Skeletal muscle satellite cell (primary cell): Measurements from ENCODE around the gene L1CAM.

Source experiments
- H3K27me3 ChIP-seq: 2 replicates; pipeline ENCODE4 v1.7.0; 2013; ENCODE audit warnings: low read length; ENCODE audit not compliant: control insufficient read depth, insufficient read depth
- H3K36me3 ChIP-seq: 2 replicates; pipeline ENCODE4 v1.7.0; 2013; ENCODE audit warnings: mild to moderate bottlenecking, control low read depth, low read length; ENCODE audit not compliant: insufficient read depth
- H3K4me1 ChIP-seq: 2 replicates; pipeline ENCODE4 v1.7.0; 2013; ENCODE audit warnings: low read length; ENCODE audit not compliant: control insufficient read depth, insufficient read depth
- H3K4me2 ChIP-seq: 2 replicates; pipeline ENCODE4 v1.7.0; 2013; ENCODE audit warnings: mild to moderate bottlenecking, low read length
- H3K4me3 ChIP-seq: 2 replicates; pipeline ENCODE4 v1.7.0; 2013; ENCODE audit warnings: low read length
- H3K9ac ChIP-seq: 2 replicates; pipeline ENCODE4 v1.7.0; 2013; ENCODE audit warnings: mild to moderate bottlenecking, low read depth, low read length, moderate library complexity
- H3K9me3 ChIP-seq: replicated peaks from 2 replicates; pipeline ENCODE4 v1.7.0; 2013; ENCODE audit warnings: mild to moderate bottlenecking, control low read depth, low read length

L1CAM gene

GRCh38 chrX:153889123-153889522 lies 3.1 kb upstream of the L1CAM start:
- H3K9ac ChIP-seq = no peak overlapping the region
- no peaks in the 10 kb centered on the region for H3K36me3 ChIP-seq
- no peaks in the 10 kb centered on the region for H3K4me1 ChIP-seq
- no peaks in the 10 kb centered on the region for H3K9me3 ChIP-seq
- no peak overlapping the region for H3K4me2 ChIP-seq
- H3K27me3 ChIP-seq = peaks cover 45% of the 10 kb centered on the region
- no peak overlapping the region for H3K4me3 ChIP-seq

- Histone ChIP-seq H3K4me1 (no peaks in the 10 kb centered on the region), H3K36me3 (no peaks in the 10 kb centered on the region), H3K4me3 (no peak overlapping the region), H3K27me3 (peaks cover 50% of the 10 kb centered on the region), H3K9me3 (no peaks in the 10 kb centered on the region), H3K9ac (no peak overlapping the region), H3K4me2 (no peak overlapping the region)
Observed at GRCh38 chrX:153888344-153888743, 2.4 kb upstream of the L1CAM start.

- H3K9ac ChIP-seq = no peak overlapping the region
- no peak overlapping the region for H3K4me2 ChIP-seq
- peaks cover 53% of the 10 kb centered on the region for H3K27me3 ChIP-seq
- no peaks in the 10 kb centered on the region for H3K4me1 ChIP-seq
- no peaks in the 10 kb centered on the region for H3K9me3 ChIP-seq
- no peaks in the 10 kb centered on the region for H3K36me3 ChIP-seq
- H3K4me3 ChIP-seq = no peak overlapping the region
Observed at GRCh38 chrX:153887385-153887784, 1.4 kb upstream of the L1CAM start.

- no peaks in the 10 kb centered on the region for H3K4me1 ChIP-seq
- no peaks in the 10 kb centered on the region for H3K36me3 ChIP-seq
- no peak overlapping the region for H3K9ac ChIP-seq
- peaks cover 57% of the 10 kb centered on the region for H3K27me3 ChIP-seq
- H3K4me2 ChIP-seq = no peak overlapping the region
- no peak overlapping the region for H3K4me3 ChIP-seq
- no peaks in the 10 kb centered on the region for H3K9me3 ChIP-seq
Observed at GRCh38 chrX:153886915-153887314, 942 bp upstream of the L1CAM start.

- H3K4me3 ChIP-seq = no peak overlapping the region
- H3K27me3 ChIP-seq = peaks cover 67% of the 10 kb centered on the region
- no peak overlapping the region for H3K9ac ChIP-seq
- H3K9me3 ChIP-seq = no peaks in the 10 kb centered on the region
- no peaks in the 10 kb centered on the region for H3K36me3 ChIP-seq
- H3K4me1 ChIP-seq = no peaks in the 10 kb centered on the region
- H3K4me2 ChIP-seq = no peak overlapping the region
Observed at GRCh38 chrX:153885208-153885787, 675 bp downstream of the L1CAM start.

- no peaks in the 10 kb centered on the region for H3K36me3 ChIP-seq
- H3K9me3 ChIP-seq = no peaks in the 10 kb centered on the region
- H3K27me3 ChIP-seq = peaks cover 72% of the 10 kb centered on the region
- H3K4me2 ChIP-seq = no peak overlapping the region
- H3K4me1 ChIP-seq = no peaks in the 10 kb centered on the region
- no peak overlapping the region for H3K4me3 ChIP-seq
- no peak overlapping the region for H3K9ac ChIP-seq
Observed at GRCh38 chrX:153884590-153884989, 1.4 kb downstream of the L1CAM start.

- Histone ChIP-seq H3K9ac (no peak overlapping the region), H3K27me3 (peaks cover 76% of the 10 kb centered on the region), H3K9me3 (no peaks in the 10 kb centered on the region), H3K36me3 (no peaks in the 10 kb centered on the region), H3K4me3 (no peak overlapping the region), H3K4me1 (no peaks in the 10 kb centered on the region), H3K4me2 (no peak overlapping the region)
Observed at GRCh38 chrX:153884136-153884535, 1.8 kb downstream of the L1CAM start.

- H3K4me2 ChIP-seq = no peak overlapping the region
- H3K4me3 ChIP-seq = no peak overlapping the region
- no peaks in the 10 kb centered on the region for H3K36me3 ChIP-seq
- H3K27me3 ChIP-seq = peaks cover 81% of the 10 kb centered on the region
- no peak overlapping the region for H3K9ac ChIP-seq
- H3K9me3 ChIP-seq = no peaks in the 10 kb centered on the region
- no peaks in the 10 kb centered on the region for H3K4me1 ChIP-seq
Observed at GRCh38 chrX:153883163-153883843, 2.7 kb downstream of the L1CAM start.

- Histone ChIP-seq H3K4me2 (no peak overlapping the region), H3K4me3 (no peak overlapping the region), H3K4me1 (no peaks in the 10 kb centered on the region), H3K36me3 (no peaks in the 10 kb centered on the region), H3K9me3 (no peaks in the 10 kb centered on the region), H3K27me3 (peaks cover 79% of the 10 kb centered on the region), H3K9ac (no peak overlapping the region)
Observed at GRCh38 chrX:153882557-153882956, 3.4 kb downstream of the L1CAM start.

GRCh38 chrX:153882086-153882498 lies 3.9 kb downstream of the L1CAM start:
- Histone ChIP-seq H3K9me3 (no peaks in the 10 kb centered on the region), H3K27me3 (peaks cover 74% of the 10 kb centered on the region)

GRCh38 chrX:153881281-153881680 lies 4.7 kb downstream of the L1CAM start:
- Histone ChIP-seq H3K36me3 (no peaks in the 10 kb centered on the region), H3K4me2 (no peak overlapping the region), H3K4me3 (no peak overlapping the region), H3K9ac (no peak overlapping the region), H3K27me3 (peaks cover 66% of the 10 kb centered on the region), H3K4me1 (no peaks in the 10 kb centered on the region), H3K9me3 (no peaks in the 10 kb centered on the region)

More at GRCh38 chrX:153882086-153882498, 3.9 kb downstream of the L1CAM start:
- Histone ChIP-seq H3K4me2 (no peak overlapping the region), H3K4me3 (no peak overlapping the region), H3K36me3 (no peaks in the 10 kb centered on the region), H3K9ac (no peak overlapping the region), H3K4me1 (no peaks in the 10 kb centered on the region)

GRCh38 chrX:153880440-153880815 lies 5.5 kb downstream of the L1CAM start:
- Histone ChIP-seq H3K36me3 (no peaks in the 10 kb centered on the region), H3K4me1 (no peaks in the 10 kb centered on the region), H3K4me3 (no peak overlapping the region), H3K9ac (no peak overlapping the region), H3K27me3 (peaks cover 64% of the 10 kb centered on the region), H3K9me3 (no peaks in the 10 kb centered on the region), H3K4me2 (no peak overlapping the region)
